ENCODE measurements around the gene FOXO3.
A peak's percentile ranks its signal among the peaks of the same experiment; 100 is the strongest.

- no peak for TF ChIP-seq CTCF (IDR thresholded peaks at IDR 0.05)
- peak; percentile 23 to 76 (median 44) for TF ChIP-seq POLR2AphosphoS5 (IDR thresholded peaks at IDR 0.05)
- TF ChIP-seq POLR2A (IDR thresholded peaks at IDR 0.05): no peak
Observed at GRCh38 chr6:108584323-108584722, 23.6 kb downstream of the FOXO3 start.
